Colonic mucosa (tissue), 4 donors: ENCODE measurements around the gene CBARP. TPM values are rescaled to one million over a fixed set of nuclear protein-coding genes. Genes with fewer than 3 reads are reported as not detected.

Experiments
- DNase-seq: peaks from one replicate; pipeline ENCODE4 v3.0.0-alpha.2; 2020
- H3K27ac ChIP-seq: fragments of 200-600 bp; one replicate; pipeline ENCODE4 v1.8.0; 2021
- H3K27me3 ChIP-seq: fragments of 200-600 bp; one replicate; pipeline ENCODE4 v1.8.0; 2021
- H3K36me3 ChIP-seq: fragments of 200-600 bp; one replicate; pipeline ENCODE4 v1.8.0; 2021
- H3K4me1 ChIP-seq: fragments of 200-600 bp; one replicate; pipeline ENCODE4 v1.8.0; 2021; ENCODE audit warnings: mild to moderate bottlenecking
- H3K4me3 ChIP-seq: fragments of 200-600 bp; one replicate; pipeline ENCODE4 v1.8.0; 2021
- H3K9ac ChIP-seq, 2 donors: one replicate each; pipeline ENCODE4 v1.7.0; 2013; ENCODE audit warnings: control low read depth in 2 of 2, low read depth in 2 of 2, low read length in 2 of 2
- H3K9me3 ChIP-seq: fragments of 200-600 bp; one replicate; pipeline ENCODE4 v1.8.0; 2021
- CTCF ChIP-seq: fragments of 200-600 bp; IDR thresholded peaks from one replicate; pipeline ENCODE4 v1.8.0; 2022; ENCODE audit warnings: antibody characterized with exemption, mild to moderate bottlenecking
- intact Hi-C: fragments of 100-400 bp; cut with DNase I; formaldehyde crosslinking; loops from one replicate; pipeline ENCODE4 v1.14.1; 2022
- total RNA-seq, 2 donors: library from RNA; stranded (reverse); fragmentation: NEBNext Ultra II Directional in 1 of 2; extraction: Animal tissue kit (Norgen Biotek cat#: 25700) in 1 of 2; gene quantifications; one replicate each; pipeline ENCODE4 v1.2.1, GENCODE V29; 2021
- donor health status: healthy.
- donor health status: DM: no; HTN: no; CAD: no.
- donor health status: DM: no; HTN: no; CAD: no.

CBARP gene
- total RNA-seq, 2 donors from 2014 or later, result 0.22 to 0.48 TPM

- Histone ChIP-seq H3K9me3 (no peaks in the 10 kb centered on the region), H3K27ac (peak within 1 kb of the TSS; percentile 88), H3K27me3 (peaks cover 8% of the 10 kb centered on the region), H3K4me3 (peak within 1 kb of the TSS; percentile 91), H3K4me1 (peaks cover 29% of the 10 kb centered on the region), H3K9ac (peak within 1 kb of the TSS; percentile 85 to 99), H3K36me3 (no peaks in the 10 kb centered on the region)
- peak; percentile 93 for DNase-seq
- no peak for TF ChIP-seq CTCF
- intact Hi-C loops, result no loop called here
Observed at GRCh38 chr19:1241417-1242095, 3.8 kb upstream of the CBARP start, which contains the start of gene ATP5F1D. TSS of gene ATP5F1D (plus strand) at chr19:1241751. CDS start at chr19:1241851, 100 bp downstream.

DNA sequence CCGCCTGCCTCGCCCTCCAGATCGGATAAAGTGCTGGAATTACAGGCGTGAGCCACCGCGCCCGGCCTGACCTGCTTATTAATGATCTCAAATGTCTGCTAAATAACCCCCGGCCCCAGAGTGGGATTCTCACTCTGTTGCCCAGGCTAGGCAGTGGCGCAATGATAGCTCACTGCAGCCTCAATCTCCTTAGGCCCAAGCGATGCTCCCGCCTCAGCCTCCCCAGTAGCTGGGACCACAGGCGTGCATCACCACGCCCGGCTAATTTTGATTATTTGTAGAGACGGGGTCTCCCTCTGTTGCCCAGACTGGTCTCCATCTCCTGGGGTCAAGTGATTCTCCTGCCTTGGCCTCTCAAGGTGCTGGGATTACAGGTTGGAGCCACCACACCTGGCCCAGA, 3.1 kb upstream of the CBARP start:
- Histone ChIP-seq H3K9ac (peak overlapping the region; percentile 46 to 47), H3K4me3 (peak overlapping the region; percentile 91)
- DNase-seq, result no peak

GRCh38 chr19:1239796-1240737, 2.3 kb upstream of the CBARP start:
- peak; percentile 80 for DNase-seq
- no peaks in the 10 kb centered on the region for H3K9me3 ChIP-seq
- intact Hi-C loops, result no loop called here
- peak overlapping the region; percentile 22 for H3K4me3 ChIP-seq
- H3K4me1 ChIP-seq, result peaks cover 23% of the 10 kb centered on the region
- peak; percentile 91 for TF ChIP-seq CTCF
- peak overlapping the region in 1 of 2 donors; percentile 40 for H3K9ac ChIP-seq
- no peak overlapping the region for H3K27ac ChIP-seq
- H3K36me3 ChIP-seq, result no peaks in the 10 kb centered on the region
- H3K27me3 ChIP-seq, result peaks cover 23% of the 10 kb centered on the region

More for the DNA sequence above, 3.1 kb upstream of the CBARP start:
- H3K4me1 ChIP-seq, result peaks cover 29% of the 10 kb centered on the region
- TF ChIP-seq CTCF, result no peak
- H3K9me3 ChIP-seq, result no peaks in the 10 kb centered on the region
- no peak overlapping the region for H3K27ac ChIP-seq
- intact Hi-C loops, result no loop called here
- H3K36me3 ChIP-seq, result no peaks in the 10 kb centered on the region
- H3K27me3 ChIP-seq, result peaks cover 14% of the 10 kb centered on the region

DNA sequence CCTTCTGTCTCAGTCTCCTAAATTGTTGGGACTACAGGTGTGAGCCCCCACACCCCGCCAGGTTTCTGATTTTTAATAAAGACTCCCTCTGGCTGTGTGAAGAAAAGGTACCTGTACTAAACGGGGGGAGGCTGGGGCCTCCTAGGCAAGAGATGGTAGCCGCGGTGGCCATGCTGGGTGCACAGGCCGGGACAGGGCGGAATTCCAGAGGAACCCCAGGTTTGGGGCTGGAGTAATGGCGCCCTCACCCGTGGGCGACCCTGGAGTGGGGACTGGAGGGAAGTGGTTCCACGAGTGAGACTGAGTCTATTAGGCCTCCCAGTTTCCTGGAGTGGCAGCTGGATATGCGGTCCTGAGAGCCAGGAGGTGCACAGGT, 1.6 kb upstream of the CBARP start:
- no peaks in the 10 kb centered on the region for H3K9me3 ChIP-seq
- TF ChIP-seq CTCF, result no peak
- peaks cover 28% of the 10 kb centered on the region for H3K27me3 ChIP-seq
- peak overlapping the region in 1 of 2 donors; percentile 40 for H3K9ac ChIP-seq
- H3K36me3 ChIP-seq, result no peaks in the 10 kb centered on the region
- H3K4me1 ChIP-seq, result peaks cover 17% of the 10 kb centered on the region
- intact Hi-C loops, result no loop called here
- H3K27ac ChIP-seq, result no peak overlapping the region
- H3K4me3 ChIP-seq, result no peak overlapping the region
- DNase-seq, result no peak

DNA sequence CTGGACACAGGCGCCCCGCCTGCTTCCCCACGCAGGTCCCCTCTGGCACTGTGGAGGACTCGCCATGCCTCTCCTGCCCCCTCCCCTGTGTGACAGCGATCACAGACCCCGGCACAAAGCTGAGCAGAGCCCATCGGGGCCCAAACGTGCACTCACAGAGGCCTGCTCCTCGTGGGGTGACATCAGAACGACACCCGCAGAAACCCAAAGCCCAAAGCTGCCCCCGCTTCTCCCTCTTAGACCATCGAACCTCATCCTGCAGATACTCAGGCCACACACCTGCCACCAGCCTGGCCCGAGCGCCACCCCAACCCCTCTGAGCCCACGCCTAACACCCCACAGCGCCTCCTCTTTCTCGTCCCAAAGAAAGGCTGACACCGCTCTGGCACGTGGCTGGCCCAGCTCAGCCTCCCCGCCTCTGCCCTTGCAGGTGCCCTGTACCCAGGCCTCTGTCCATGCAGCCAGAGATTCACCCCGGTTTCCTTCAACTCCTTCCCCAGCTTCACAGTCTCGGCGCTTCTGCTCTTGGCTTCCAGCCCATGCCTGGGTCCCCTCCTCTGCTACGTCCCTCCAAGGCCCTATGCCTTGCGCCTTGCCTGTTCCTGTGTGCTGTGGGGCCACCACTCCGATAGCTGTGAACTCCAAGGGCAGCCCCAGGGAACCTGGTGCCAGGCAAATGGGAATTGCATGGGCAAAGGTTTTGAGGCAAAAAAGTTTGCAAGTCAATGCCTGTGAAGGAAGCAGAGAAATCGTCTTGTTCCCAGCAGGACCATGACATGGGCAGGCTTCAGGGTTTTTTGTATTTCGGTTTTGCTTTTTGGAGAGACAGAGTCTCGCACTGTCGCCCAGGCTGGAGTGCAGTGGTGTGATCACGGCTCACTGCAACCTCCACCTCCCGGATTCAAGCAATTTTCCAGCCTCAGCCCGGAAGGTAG, 831 bp upstream of the CBARP start:
- intact Hi-C loops, result no loop called here
- no peak for TF ChIP-seq CTCF
- H3K27ac ChIP-seq, result no peak overlapping the region
- H3K9me3 ChIP-seq, result no peaks in the 10 kb centered on the region
- peak overlapping the region; percentile 19 to 24 for H3K9ac ChIP-seq
- peaks cover 36% of the 10 kb centered on the region for H3K27me3 ChIP-seq
- peaks cover 15% of the 10 kb centered on the region for H3K4me1 ChIP-seq
- no peak overlapping the region for H3K4me3 ChIP-seq
- DNase-seq, result no peak
- no peaks in the 10 kb centered on the region for H3K36me3 ChIP-seq
